ENCODE results near the gene ARFGEF2.
"Not testable (repeated sequence)": the region's sequence is repeated elsewhere in the genome, so short reads cannot be mapped to it uniquely, and the experiment has no call there.

The ARFGEF2 gene

GRCh38 chr20:48930878-48931277, 9.4 kb downstream of the ARFGEF2 start:
- no peak for DNase-seq

GRCh38 chr20:48931527-48932374, 10.2 kb downstream of the ARFGEF2 start:
- DNase-seq, result no peak

- no peak for DNase-seq
Measured at GRCh38 chr20:48932375-48932941, 10.9 kb downstream of the ARFGEF2 start.

DNA sequence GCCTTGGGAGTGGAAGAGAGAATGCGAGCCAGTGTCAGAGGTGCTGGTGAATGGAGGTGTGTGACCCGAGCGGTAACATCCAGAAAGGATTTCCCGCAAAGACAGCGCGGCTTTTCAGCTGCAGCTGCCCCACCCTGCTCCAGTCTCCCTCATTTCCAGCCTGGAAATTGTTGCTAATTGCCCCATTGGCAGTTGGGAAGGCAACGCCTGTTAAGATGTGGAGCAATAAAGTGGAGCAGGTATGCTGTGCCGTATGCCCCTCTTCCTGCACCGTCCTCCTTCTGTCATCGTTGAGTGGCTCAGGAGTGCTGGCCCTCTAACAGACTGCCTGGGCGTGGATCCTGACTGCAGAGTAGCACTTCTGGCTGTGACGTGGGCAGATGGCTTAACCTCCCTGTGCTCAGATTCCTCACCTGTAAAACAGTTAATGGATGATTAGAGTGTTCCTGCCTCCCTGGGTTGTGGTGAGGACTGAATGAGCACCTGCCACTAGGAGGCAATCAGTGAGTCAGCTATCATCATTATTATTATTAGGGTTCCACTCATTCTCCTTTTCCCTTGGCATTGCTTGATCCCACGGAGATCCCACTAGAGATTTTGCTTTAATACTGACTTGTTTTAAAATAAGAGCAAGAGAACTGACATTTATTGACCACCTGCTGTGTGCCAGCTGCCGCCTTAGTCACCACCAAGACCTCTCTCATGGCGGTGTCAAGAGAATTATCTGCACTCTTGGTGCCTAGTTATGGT, 11.7 kb downstream of the ARFGEF2 start:
- DNase-seq, result no peak

GRCh38 chr20:48934273-48934877, 12.9 kb downstream of the ARFGEF2 start:
- DNase-seq, result not testable (repeated sequence)

DNA sequence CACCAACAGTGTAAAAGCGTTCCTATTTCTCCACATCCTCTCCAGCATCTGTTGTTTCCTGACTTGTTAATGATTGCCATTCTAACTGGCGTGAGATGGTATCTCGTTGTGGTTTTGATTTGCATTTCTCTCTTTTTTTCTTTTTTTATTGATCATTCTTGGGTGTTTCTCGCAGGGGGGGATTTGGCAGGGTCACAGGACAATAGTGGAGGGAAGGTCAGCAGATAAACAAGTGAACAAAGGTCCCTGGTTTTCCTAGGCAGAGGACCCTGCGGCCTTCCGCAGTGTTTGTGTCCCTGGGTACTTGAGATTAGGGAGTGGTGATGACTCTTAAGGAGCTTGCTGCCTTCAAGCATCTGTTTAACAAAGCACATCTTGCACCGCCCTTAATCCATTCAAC, 13.5 kb downstream of the ARFGEF2 start:
- DNase-seq, result not testable (repeated sequence)

GRCh38 chr20:48936178-48936577, 14.7 kb downstream of the ARFGEF2 start:
- not testable (repeated sequence) for DNase-seq

- no peak for DNase-seq
Measured at GRCh38 chr20:48937674-48938073, 16.2 kb downstream of the ARFGEF2 start.

DNA sequence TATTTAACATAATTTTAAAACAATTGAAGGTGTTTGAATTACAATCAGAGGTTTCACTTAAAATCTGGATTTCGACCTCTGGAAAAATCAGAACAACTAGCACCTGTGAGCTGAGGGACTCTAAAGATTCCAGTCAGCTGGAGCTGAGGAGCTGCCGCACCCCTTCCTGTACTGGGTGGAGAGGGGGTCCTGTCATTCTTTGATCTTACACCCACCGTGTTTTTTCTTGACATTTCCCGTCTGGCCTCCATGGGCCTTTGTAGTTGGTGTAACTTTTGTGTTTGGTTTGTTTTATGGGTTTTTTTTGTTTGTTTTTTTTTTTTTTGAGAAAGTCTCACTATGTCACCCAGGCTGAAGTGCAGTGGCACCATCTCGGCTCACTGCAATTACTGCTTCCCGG, 17.2 kb downstream of the ARFGEF2 start:
- no peak for DNase-seq

- no peak for DNase-seq
Measured at GRCh38 chr20:48940170-48940569, 18.7 kb downstream of the ARFGEF2 start.

GRCh38 chr20:48941467-48941866, 20.0 kb downstream of the ARFGEF2 start:
- no peak for DNase-seq

DNA sequence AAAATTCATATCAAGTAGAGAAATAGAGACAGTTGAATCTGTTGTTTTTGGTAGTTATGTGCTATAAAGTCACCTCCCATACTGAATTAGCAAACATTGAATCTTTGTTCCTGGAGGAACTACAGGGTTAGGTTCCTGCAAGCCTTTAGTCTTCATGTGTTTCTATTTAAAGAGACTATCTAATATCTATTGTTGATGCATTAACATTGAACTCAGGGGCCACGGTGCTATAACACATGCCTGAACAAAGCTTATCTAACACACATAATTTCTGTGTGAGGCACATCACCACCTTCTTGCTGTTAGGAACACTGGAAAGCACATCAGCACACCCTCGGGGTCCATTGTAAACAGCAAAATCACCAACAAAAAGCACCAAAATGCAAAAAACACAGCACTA, 21.2 kb downstream of the ARFGEF2 start:
- DNase-seq, result no peak

DNA sequence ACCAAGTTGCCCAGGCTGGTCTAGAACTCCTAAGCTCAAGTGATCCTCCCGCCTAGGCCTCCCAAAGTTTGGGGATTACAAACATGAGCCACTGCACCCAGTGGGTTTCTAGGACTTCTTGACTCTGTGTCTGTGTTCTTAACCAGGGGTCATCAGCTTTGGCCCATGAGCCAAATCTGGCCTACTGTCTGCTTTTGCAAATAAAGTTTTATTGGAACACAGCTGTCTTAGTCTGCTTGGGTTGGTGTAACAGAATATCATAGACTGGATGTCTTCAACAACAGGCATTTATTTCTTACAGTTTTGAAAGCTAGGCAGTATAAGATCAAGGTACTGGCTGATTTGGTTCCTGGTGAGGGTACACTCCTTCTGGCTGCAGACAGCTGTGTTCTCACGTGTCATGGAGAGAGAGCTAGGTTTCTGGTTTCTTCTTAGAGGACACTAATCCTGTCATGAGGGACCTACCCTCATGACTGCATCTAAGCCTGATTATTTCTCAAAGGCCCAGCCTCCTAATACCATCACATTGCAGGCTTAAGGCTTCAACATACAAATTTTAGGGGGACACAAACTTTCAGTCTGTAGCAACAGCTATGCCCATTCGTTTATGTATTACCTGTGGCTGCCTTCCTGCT, 23.3 kb downstream of the ARFGEF2 start:
- DNase-seq, result no peak

DNA sequence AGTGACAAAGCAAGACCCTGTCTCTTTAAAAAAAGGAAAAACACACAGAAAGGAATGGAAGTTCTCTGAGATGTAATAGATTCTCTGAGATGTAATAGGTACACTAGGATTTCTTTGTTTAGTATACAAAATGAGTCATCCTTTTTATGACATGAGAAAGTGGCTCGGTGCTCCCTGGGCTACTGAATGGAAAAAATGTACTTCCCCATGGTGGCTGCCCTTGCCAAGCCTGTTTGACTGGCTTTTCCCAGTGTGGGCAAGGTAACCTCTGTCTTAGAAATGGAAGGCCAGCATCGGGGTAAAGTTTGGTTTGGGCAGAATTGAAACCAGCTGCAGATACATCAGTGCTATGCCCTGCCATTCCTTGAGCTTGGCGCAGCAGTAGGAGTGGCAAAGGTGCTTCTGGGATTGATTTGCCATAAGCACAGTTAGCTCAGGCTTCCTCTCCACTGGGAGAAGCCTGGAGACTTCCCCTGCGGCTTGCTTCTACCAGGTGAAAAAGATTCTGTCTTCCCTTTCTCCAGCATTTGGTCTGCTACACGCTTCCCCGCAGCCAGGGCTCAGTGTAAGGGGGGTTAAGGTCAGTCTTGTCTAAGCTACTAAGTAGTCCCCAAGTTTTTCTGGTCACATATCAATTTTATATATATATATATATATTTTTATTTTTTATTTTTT, 24.5 kb downstream of the ARFGEF2 start:
- no peak for DNase-seq

DNA sequence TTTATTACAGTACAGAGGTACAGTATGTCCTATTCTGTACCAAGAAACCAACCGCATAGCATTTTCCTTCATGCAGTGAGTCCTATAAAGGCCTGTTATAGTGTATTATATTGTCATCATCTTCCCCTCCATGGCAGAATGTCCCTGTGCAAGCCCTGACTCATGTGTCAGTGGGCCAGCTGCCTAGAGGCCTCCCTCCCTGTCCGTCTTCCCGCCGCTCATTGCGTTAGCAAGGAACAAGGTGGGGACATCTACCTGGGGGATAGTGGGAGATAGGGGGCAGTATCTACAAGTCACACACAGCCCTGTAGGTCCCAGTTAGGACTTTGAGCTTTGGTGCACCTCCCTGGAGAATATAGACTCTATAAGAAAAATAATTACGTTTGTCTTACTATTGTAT, 27.1 kb downstream of the ARFGEF2 start:
- DNase-seq, result no peak

DNA sequence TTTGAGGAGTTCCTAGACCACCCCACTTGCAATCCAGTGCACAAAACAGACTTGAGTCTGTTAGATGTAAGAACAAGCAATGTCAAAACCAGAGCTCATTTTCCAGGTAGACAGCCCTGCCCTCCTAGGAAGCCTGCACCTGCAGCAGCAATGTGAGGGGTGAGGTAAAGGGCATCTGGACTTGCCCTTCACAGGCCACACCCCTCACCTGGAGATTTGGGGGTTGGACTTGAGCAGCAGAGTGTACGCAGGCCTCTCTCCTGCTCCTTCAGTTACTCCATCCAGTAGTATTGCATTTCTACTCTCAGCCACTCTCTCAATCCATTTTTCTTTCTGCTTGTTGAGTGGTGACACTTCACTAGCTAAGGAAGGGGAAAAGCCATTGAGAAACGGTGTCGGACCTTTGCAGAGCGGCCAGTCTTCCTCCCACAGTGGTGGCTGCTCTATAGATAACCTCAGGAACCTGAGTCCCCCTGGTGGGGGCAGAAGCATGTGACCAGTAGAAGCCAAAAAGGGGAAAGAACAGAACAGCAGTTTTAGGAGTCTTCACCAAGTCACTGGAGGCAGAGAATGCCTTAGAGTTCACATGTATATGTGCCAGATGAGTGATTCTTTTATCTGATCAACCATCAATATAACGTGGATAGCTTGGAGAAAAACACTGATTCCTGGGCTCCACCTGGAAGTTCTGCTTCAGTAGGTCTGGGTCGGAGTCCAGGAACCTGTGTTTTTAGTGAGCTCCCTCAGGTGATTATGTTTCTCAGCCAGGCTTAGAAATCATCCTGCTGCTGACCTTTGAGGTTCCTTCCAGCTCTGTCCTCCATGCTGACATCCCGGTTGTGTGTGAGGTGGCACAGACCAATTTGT, 28.0 kb downstream of the ARFGEF2 start:
- DNase-seq, result no peak

- no peak for DNase-seq
Measured at GRCh38 chr20:48951041-48951440, 29.5 kb downstream of the ARFGEF2 start.

DNA sequence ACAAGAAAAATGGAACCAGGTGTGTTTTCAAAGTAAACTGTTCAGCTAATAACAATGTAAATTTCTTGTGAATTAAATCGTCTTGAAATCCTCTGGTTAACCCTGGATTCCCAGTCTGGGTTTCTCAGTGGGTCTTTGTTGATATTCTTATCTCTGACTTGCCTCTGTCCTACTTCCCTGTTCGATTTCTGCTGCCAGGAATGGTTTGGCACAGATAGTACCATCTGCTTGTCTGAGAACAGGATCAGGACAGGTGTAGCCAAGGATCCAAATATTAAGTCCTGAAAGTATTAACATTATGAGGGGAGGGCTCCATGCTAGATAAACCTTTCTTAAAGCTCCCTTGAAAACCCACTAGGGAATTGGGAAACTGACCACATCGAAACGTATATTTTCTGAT, 30.1 kb downstream of the ARFGEF2 start:
- DNase-seq, result no peak

DNA sequence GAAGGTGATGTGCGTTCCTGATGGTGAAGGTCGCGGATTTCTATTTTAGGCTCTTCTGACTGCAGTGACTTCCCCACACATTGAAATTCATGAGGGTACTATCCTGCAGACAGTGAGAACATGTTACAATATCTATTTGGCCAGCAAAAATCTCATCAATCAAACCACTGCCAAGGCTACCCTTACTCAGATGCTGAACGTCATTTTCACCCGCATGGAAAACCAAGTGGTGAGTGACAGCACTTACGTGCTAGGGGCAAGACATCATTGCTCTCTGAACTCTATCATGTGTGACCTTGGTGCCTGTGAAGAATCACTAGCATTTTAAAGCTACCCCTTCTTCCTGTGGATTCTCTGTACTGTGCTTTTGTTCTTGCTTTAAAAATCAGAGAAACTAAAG, 31.1 kb downstream of the ARFGEF2 start:
- DNase-seq, result no peak

- no peak for DNase-seq
Measured at GRCh38 chr20:48953653-48954052, 32.1 kb downstream of the ARFGEF2 start.

GRCh38 chr20:48956052-48956451, 34.5 kb downstream of the ARFGEF2 start:
- no peak for DNase-seq
